ENCODE measurements around the gene KRT85.

The KRT85 gene

DNA sequence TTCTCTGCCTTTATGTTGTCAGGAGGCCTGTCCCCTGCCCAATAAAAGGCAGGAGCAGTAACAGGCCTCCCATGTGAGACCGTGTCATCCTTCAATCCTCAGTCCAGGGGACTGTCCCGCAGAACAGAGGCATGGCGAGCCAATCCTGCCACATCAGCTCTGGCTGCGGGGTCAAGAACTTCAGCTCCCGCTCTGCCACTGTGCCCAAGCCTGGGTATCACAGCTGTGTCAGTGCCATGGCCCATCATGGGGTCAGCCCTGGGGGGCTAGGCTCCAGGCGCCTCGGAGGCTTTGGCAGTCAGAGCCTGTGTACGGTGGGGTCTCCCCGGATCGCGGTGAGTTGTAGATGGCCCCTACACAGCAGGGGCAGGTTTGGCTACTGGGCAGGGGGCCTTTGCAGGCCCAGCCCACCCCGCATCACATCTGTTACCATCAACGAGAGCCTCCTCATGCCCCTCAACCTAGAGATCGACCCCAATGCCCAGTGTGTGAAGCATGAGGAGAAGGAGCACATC, 26.2 kb downstream of the KRT85 start:
- TF ChIP-seq, protein P1, sequence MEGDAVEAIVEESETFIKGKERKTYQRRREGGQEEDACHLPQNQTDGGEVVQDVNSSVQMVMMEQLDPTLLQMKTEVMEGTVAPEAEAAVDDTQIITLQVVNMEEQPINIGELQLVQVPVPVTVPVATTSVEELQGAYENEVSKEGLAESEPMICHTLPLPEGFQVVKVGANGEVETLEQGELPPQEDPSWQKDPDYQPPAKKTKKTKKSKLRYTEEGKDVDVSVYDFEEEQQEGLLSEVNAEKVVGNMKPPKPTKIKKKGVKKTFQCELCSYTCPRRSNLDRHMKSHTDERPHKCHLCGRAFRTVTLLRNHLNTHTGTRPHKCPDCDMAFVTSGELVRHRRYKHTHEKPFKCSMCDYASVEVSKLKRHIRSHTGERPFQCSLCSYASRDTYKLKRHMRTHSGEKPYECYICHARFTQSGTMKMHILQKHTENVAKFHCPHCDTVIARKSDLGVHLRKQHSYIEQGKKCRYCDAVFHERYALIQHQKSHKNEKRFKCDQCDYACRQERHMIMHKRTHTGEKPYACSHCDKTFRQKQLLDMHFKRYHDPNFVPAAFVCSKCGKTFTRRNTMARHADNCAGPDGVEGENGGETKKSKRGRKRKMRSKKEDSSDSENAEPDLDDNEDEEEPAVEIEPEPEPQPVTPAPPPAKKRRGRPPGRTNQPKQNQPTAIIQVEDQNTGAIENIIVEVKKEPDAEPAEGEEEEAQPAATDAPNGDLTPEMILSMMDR (IDR thresholded peaks at IDR 0.05) = no peak
- no peak overlapping the region for H3K4me3 ChIP-seq (ENCODE audit: low read depth, low read length)
- H3K4me2 ChIP-seq (ENCODE audit: low read length) = no peak overlapping the region
- no peak overlapping the region for H3K9ac ChIP-seq
- no peaks in the 10 kb centered on the region for H3K36me3 ChIP-seq (ENCODE audit: control insufficient read depth, insufficient read depth, low read length)
- H3K27me3 ChIP-seq (ENCODE audit: control insufficient read depth, insufficient read depth, low read length) = no peaks in the 10 kb centered on the region
- H3K79me2 ChIP-seq = no peaks in the 10 kb centered on the region
- no peak overlapping the region for H2AFZ ChIP-seq
- no peak overlapping the region for H3K27ac ChIP-seq
- H3K4me1 ChIP-seq = peaks cover 6% of the 10 kb centered on the region
- no peaks in the 10 kb centered on the region for H3K9me3 ChIP-seq (ENCODE audit: control insufficient read depth, low read length)

DNA sequence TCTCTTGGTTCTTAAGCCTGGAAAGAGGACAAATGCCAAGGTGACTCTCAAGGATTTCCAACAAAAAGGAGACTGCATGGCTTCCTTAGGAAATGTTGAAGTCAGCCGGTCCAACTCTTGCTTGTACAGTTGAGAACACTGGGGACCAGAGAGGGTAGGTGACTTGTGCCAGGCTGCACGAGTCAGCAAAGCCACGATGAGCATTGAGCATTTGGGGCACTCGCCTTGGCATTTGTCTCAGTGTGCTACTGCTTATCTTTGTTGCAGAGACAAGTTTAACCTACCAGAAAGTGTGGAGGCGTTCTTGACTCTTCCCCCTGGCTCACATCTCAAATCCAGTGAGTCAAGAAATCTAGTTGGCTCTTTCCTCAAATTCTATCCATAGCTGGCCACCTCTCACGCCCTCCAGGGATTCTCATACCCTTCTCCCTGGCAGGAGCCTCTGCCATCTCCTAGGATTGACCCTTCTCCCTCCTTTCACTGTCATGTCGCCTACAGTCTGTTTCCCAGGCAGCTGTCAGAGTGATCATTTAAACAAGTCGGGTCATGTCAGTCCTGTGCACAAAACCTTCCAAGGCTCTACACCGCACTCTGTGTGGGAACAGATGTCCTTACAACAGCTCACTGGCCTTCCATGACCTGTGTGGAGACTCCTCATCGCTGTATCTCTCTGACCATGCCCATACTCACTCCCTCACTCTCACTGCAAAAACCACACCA, 28.9 kb downstream of the KRT85 start:
- TF ChIP-seq, protein P1 (IDR thresholded peaks at IDR 0.05) = no peak
- peaks cover 6% of the 10 kb centered on the region for H3K4me1 ChIP-seq
- no peaks in the 10 kb centered on the region for H3K36me3 ChIP-seq (ENCODE audit: control insufficient read depth, insufficient read depth, low read length)

DNA sequence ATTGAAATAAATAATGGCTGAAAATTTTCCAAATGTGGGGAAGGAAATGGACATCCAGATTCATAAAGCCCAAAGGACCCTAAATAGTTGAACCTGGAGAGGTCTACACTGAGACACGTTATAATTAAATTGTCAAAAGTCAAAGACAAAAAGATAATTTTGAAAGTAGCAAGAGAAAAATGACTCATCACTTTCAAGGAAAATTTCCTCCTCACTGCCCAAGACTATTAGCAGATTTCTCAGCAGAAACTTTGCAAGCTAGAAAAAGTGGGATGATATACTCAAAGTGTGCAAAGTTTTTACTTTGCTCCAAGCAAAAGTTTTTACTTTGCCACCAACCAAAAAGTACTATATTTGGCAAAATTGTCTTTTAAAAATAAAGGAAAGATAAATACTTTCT, 30.2 kb downstream of the KRT85 start:
- peaks cover 16% of the 10 kb centered on the region for H3K4me1 ChIP-seq
- no peak overlapping the region for H2AFZ ChIP-seq
- H3K27ac ChIP-seq = no peak overlapping the region
- H3K27me3 ChIP-seq (ENCODE audit: control insufficient read depth, insufficient read depth, low read length) = no peaks in the 10 kb centered on the region
- TF ChIP-seq, protein P1 (IDR thresholded peaks at IDR 0.05) = no peak
- H3K9me3 ChIP-seq (ENCODE audit: control insufficient read depth, low read length) = no peaks in the 10 kb centered on the region
- no peaks in the 10 kb centered on the region for H3K79me2 ChIP-seq
- H3K36me3 ChIP-seq (ENCODE audit: control insufficient read depth, insufficient read depth, low read length) = no peaks in the 10 kb centered on the region
- H3K4me2 ChIP-seq (ENCODE audit: low read length) = no peak overlapping the region
- H3K4me3 ChIP-seq (ENCODE audit: low read depth, low read length) = no peak overlapping the region
- H3K9ac ChIP-seq = no peak overlapping the region

More for the DNA sequence above, 28.9 kb downstream of the KRT85 start:
- Histone ChIP-seq H3K27ac (no peak overlapping the region), H3K9me3 (ENCODE audit: control insufficient read depth, low read length) (no peaks in the 10 kb centered on the region), H3K4me2 (ENCODE audit: low read length) (no peak overlapping the region), H3K27me3 (ENCODE audit: control insufficient read depth, insufficient read depth, low read length) (no peaks in the 10 kb centered on the region), H2AFZ (no peak overlapping the region), H3K9ac (no peak overlapping the region), H3K4me3 (ENCODE audit: low read depth, low read length) (no peak overlapping the region), H3K79me2 (no peaks in the 10 kb centered on the region)

DNA sequence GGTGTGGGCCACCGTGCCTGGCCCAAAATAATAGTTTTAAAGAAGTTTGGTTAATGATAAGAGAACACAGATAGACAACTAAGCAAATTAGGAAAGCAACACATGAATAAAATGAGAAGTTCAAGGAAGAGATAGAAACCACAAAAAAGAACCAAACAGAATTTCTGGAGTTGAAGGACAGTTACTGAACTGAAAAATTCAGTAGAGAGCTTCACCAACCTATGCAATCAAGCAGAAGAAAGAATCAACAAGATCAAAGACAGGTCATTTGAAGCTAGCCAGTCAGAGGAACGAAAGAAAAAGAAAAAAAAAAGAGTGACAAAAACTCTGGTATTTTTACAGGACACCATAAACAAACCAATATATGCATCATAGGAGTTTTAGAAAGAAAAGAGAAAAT, 30.6 kb downstream of the KRT85 start:
- H3K4me2 ChIP-seq (ENCODE audit: low read length) = no peak overlapping the region
- H3K4me1 ChIP-seq = peaks cover 19% of the 10 kb centered on the region
- H3K4me3 ChIP-seq (ENCODE audit: low read depth, low read length) = no peak overlapping the region
- no peak overlapping the region for H2AFZ ChIP-seq
- no peak overlapping the region for H3K27ac ChIP-seq
- H3K9ac ChIP-seq = no peak overlapping the region
- TF ChIP-seq, protein P1 (IDR thresholded peaks at IDR 0.05) = no peak
- H3K9me3 ChIP-seq (ENCODE audit: control insufficient read depth, low read length) = no peaks in the 10 kb centered on the region
- H3K79me2 ChIP-seq = no peaks in the 10 kb centered on the region
- H3K36me3 ChIP-seq (ENCODE audit: control insufficient read depth, insufficient read depth, low read length) = no peaks in the 10 kb centered on the region
- H3K27me3 ChIP-seq (ENCODE audit: control insufficient read depth, insufficient read depth, low read length) = no peaks in the 10 kb centered on the region
